Activated T-helper 9 cell treated with anti-CD3 and anti-CD28 coated beads, Interleukin-2, amount 50 U/mL, for 16 hours (primary cell): ENCODE data around the gene PTPRK.
A peak's percentile ranks its signal among the peaks of the same experiment; 100 is the strongest.
"Not testable (repeated sequence)": the region's sequence is repeated elsewhere in the genome, so short reads cannot be mapped to it uniquely, and the experiment has no call there.

Experiments used
- DNase-seq: peaks from one replicate; pipeline ENCODE4 v3.0.0-alpha.2; 2020; ENCODE audit warnings: low read depth

PTPRK gene

GRCh38 chr6:128005009-128005408 lies 515.4 kb downstream of the PTPRK start:
- no peak for DNase-seq

- no peak for DNase-seq
Measured at GRCh38 chr6:128000363-128000762, 520.0 kb downstream of the PTPRK start.

GRCh38 chr6:127998985-127999384 lies 521.4 kb downstream of the PTPRK start:
- DNase-seq, result no peak

- no peak for DNase-seq
Measured at GRCh38 chr6:127997496-127998164, 522.8 kb downstream of the PTPRK start.

GRCh38 chr6:127996925-127997324 lies 523.5 kb downstream of the PTPRK start:
- DNase-seq, result no peak

GRCh38 chr6:127992144-127992543 lies 528.3 kb downstream of the PTPRK start:
- DNase-seq, result no peak

- DNase-seq, result no peak
Measured at GRCh38 chr6:127990074-127990473, 530.3 kb downstream of the PTPRK start.

- no peak for DNase-seq
Measured at GRCh38 chr6:127980996-127981395, 539.4 kb downstream of the PTPRK start.

GRCh38 chr6:127978185-127978584 lies 542.2 kb downstream of the PTPRK start:
- DNase-seq, result not testable (repeated sequence)

GRCh38 chr6:127976796-127977195 lies 543.6 kb downstream of the PTPRK start:
- no peak for DNase-seq

- DNase-seq, result no peak
Measured at GRCh38 chr6:127976111-127976510, 544.3 kb downstream of the PTPRK start.

GRCh38 chr6:127972815-127973214 lies 547.6 kb downstream of the PTPRK start:
- peak; percentile 25 for DNase-seq

GRCh38 chr6:127971945-127972391 lies 548.4 kb downstream of the PTPRK start:
- DNase-seq, result peak; percentile 13

- DNase-seq, result no peak
Measured at GRCh38 chr6:127971386-127971785, 549.0 kb downstream of the PTPRK start.

GRCh38 chr6:127969701-127970100 lies 550.7 kb downstream of the PTPRK start:
- no peak for DNase-seq

GRCh38 chr6:127968394-127968793 lies 552.0 kb downstream of the PTPRK start:
- DNase-seq, result no peak

- no peak for DNase-seq
Measured at GRCh38 chr6:127967708-127968107, 552.7 kb downstream of the PTPRK start.

- DNase-seq, result no peak
Measured at GRCh38 chr6:127966616-127967015, 553.8 kb downstream of the PTPRK start.

GRCh38 chr6:127963495-127963894 lies 556.9 kb downstream of the PTPRK start:
- DNase-seq, result no peak

GRCh38 chr6:127959869-127960268 lies 560.5 kb downstream of the PTPRK start:
- no peak for DNase-seq

GRCh38 chr6:127956956-127957355 lies 563.4 kb downstream of the PTPRK start:
- DNase-seq, result no peak

GRCh38 chr6:127956260-127956888 lies 564.0 kb downstream of the PTPRK start:
- DNase-seq, result no peak

GRCh38 chr6:127954082-127954481 lies 566.3 kb downstream of the PTPRK start:
- DNase-seq, result no peak

GRCh38 chr6:127952831-127953230 lies 567.6 kb downstream of the PTPRK start:
- no peak for DNase-seq
